Esophagus squamous epithelium (tissue), 4 donors: ENCODE data around the gene CACNA1H.

Experiments used
- POLR2A ChIP-seq, 4 donors: fragments of 450-650 bp; IDR thresholded peaks; one replicate each; pipeline ENCODE4 v1.6.1; 2017; ENCODE audit warnings: antibody characterized with exemption in 4 of 4, mild to moderate bottlenecking in 4 of 4, moderate library complexity in 3 of 4
- TF ChIP-seq, protein P1 (sequence below), 6 experiments: fragments of 450-650 bp in 4 of 6; fragments of 200-600 bp in 2 of 6; sonication (generic) in 2 of 6; IDR thresholded peaks; one replicate each; pipeline ENCODE4 v1.5.1; 2016 to 2019; ENCODE audit warnings: antibody characterized with exemption in 6 of 6, mild to moderate bottlenecking in 4 of 6, moderate library complexity in 4 of 6

DNA sequence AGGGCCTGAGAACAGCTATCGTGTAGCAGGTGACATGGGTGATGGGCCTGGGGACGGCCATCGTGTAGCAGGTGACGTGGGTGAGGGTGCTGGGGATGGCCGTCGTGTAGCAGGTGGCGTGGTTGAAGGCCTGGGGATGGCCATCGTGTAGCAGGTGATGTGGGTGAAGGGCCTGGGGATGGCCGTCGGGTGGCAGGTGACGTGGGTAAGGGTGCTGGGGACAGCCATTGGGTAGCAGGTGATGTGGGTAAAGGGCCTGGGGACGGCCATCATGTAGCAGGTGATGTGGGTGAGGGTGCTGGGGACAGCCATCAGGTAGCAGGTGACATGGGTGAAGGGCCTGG is 118.4 kb downstream of the CACNA1H start:
- TF ChIP-seq POLR2A (IDR thresholded peaks at IDR 0.05), result no peak
- TF ChIP-seq, protein P1, sequence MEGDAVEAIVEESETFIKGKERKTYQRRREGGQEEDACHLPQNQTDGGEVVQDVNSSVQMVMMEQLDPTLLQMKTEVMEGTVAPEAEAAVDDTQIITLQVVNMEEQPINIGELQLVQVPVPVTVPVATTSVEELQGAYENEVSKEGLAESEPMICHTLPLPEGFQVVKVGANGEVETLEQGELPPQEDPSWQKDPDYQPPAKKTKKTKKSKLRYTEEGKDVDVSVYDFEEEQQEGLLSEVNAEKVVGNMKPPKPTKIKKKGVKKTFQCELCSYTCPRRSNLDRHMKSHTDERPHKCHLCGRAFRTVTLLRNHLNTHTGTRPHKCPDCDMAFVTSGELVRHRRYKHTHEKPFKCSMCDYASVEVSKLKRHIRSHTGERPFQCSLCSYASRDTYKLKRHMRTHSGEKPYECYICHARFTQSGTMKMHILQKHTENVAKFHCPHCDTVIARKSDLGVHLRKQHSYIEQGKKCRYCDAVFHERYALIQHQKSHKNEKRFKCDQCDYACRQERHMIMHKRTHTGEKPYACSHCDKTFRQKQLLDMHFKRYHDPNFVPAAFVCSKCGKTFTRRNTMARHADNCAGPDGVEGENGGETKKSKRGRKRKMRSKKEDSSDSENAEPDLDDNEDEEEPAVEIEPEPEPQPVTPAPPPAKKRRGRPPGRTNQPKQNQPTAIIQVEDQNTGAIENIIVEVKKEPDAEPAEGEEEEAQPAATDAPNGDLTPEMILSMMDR (IDR thresholded peaks at IDR 0.05), result no peak
